Measurements from ENCODE around the gene ISX. TPM values are rescaled to one million over a fixed set of nuclear protein-coding genes. Genes with fewer than 3 reads are reported as not detected.

Gene ISX
- not detected in 2 replicates for total RNA-seq

DNA sequence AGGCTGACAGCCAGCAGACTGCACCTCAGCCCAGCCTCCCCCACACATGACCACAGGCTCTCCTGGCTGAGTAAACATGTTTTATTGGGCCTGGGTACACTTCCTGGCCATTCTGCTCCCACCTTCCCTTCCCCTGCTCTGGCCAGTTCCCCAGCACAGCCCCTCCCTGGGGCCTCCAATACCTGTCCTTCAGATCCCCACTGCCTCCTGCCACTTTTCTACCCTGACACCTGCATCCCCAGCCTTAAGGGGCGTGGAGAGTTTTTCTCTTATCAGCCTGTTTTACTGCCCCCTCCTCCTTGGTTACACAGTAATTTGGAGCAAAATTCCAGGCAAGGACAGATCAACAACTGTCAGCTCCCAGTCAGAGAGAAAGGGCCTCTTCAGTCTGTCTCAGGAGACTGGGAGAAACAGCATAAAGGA is at the start of gene ISX:
Gene ISX (plus strand): TSS at position 363 of the 423 bp plus-strand sequence. CDS start 930 bp downstream, outside the sequence.

Other genes starting within 250 kb of the ISX start
- 25.7 and 28.9 TPM in 2 replicates for gene HMGXB4, start 191.3 kb downstream of the ISX start, total RNA-seq
- 91.8 and 94.0 TPM in 2 replicates for gene TOM1, start 233.7 kb downstream of the ISX start, total RNA-seq